Measurements from ENCODE around the gene TMC4.

Gene TMC4

DNA sequence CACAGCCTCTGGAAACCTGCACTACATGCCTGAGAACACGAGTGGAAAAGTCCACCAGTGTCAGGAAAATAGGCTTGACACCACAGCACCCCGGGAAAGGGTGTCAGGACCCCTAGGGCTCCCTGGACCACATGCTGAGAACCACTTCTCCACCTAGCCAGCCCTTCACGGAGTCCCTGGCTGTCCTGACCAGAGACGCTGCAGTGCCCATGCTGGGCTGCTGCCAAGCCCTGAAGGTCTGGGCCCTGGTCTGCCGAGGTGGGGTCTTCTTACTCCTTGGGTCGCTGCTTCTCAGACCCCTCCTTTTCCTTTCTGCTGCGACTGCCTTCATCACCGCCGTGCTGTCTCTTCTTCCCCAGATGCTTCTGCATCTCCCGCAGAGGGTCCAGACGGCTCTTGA, 16.5 kb downstream of the TMC4 start:
- TF ChIP-seq, protein P1, sequence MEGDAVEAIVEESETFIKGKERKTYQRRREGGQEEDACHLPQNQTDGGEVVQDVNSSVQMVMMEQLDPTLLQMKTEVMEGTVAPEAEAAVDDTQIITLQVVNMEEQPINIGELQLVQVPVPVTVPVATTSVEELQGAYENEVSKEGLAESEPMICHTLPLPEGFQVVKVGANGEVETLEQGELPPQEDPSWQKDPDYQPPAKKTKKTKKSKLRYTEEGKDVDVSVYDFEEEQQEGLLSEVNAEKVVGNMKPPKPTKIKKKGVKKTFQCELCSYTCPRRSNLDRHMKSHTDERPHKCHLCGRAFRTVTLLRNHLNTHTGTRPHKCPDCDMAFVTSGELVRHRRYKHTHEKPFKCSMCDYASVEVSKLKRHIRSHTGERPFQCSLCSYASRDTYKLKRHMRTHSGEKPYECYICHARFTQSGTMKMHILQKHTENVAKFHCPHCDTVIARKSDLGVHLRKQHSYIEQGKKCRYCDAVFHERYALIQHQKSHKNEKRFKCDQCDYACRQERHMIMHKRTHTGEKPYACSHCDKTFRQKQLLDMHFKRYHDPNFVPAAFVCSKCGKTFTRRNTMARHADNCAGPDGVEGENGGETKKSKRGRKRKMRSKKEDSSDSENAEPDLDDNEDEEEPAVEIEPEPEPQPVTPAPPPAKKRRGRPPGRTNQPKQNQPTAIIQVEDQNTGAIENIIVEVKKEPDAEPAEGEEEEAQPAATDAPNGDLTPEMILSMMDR (IDR thresholded peaks at IDR 0.05; ENCODE audit: control insufficient read depth, extremely low read depth, insufficient read depth), result no peak
- no peak overlapping the region for H3K4me3 ChIP-seq (ENCODE audit: low read depth, low read length)
- no peak for DNase-seq (ENCODE audit: low read depth)

DNA sequence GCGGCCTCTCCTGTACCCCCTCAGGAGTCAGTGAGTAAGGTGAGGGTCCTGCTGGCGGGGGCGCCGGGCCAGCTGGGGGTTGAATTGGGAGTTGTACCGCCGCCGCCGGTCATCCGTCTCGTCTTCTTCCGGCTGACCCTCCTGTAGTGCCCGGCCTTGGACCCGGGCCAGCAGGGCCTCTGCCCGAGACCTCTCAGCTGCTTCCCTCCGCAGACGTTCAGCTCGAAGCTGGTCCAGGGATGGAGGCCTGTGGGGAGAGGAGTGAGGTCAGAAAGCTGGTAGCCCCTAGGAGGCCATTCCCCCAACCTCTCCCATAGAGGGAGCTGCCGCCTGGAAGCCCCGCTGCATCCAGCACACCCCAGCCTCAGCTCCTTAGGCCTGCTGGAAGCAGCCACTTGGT, 17.3 kb downstream of the TMC4 start:
- no peak overlapping the region for H3K4me3 ChIP-seq (ENCODE audit: low read depth, low read length)
- TF ChIP-seq, protein P1 (IDR thresholded peaks at IDR 0.05; ENCODE audit: control insufficient read depth, extremely low read depth, insufficient read depth), result no peak
- DNase-seq (ENCODE audit: low read depth), result no peak

DNA sequence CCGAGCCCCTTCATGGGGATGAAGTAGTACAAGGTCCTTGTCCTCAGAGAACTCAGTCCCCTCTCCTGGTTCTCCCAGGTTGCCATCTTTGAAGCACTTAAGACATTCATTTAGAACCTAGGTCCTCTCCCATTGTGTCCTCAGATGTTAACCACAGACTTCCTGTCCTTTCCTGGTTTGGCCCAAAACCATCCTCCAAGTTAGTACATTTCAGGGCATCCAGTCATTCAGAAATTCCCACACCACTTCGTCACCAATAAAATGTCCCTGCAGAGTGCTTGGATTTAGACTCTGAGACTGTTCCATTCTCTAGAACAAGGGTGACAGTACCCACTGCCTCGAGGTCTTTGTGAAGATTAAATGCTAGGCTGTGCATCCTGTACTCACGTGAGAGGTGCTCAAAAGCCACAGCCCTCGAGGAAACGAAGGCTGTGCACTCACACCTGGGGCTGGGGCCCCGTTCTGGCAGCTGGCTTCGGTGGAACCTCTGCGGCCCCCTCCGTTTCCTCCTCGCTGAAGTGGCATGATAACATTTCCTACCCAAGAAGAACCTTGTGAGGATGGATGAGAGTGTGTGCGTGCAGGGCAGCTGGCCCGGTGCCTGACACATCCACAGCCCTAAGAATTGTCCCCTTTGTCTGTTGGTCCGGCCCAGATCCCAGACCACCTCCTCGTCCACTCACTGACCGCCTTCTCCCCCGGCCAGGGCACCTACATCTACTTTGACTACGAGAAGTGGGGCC, 18.2 kb downstream of the TMC4 start:
- no peak for DNase-seq (ENCODE audit: low read depth)
- H3K4me3 ChIP-seq (ENCODE audit: low read depth, low read length), result no peak overlapping the region
- TF ChIP-seq, protein P1 (IDR thresholded peaks at IDR 0.05; ENCODE audit: control insufficient read depth, extremely low read depth, insufficient read depth), result no peak

DNA sequence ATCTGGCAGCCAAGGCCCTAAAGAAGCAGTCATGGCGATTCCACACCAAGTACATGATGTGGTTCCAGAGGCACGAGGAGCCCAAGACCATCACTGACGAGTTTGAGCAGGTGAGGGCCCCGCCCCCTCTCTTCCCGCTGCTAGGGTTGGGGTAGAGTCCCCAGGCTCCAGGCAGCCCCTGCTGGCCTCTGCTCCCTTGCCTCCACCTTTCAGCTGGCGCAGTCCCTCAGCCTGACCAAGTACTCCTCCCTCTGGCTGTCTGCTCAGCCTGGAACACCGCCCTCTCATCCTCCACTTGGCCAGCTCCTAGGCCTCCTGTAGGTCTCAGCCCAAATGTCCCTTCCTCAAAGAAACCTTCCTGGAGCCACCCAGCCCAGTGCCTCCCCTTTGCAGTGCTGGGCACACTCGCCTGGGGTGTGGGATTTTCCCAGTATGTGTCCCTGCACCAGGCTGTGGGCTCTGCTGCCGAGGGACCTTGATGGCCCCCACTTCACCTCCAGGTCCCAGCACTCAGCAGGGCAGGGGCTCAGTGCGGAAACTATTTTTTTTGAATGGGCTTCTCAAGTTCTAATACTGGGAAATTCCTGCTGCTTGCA, 19.1 kb downstream of the TMC4 start:
- DNase-seq (ENCODE audit: low read depth), result no peak
- TF ChIP-seq, protein P1 (IDR thresholded peaks at IDR 0.05; ENCODE audit: control insufficient read depth, extremely low read depth, insufficient read depth), result no peak
- no peak overlapping the region for H3K4me3 ChIP-seq (ENCODE audit: low read depth, low read length)

DNA sequence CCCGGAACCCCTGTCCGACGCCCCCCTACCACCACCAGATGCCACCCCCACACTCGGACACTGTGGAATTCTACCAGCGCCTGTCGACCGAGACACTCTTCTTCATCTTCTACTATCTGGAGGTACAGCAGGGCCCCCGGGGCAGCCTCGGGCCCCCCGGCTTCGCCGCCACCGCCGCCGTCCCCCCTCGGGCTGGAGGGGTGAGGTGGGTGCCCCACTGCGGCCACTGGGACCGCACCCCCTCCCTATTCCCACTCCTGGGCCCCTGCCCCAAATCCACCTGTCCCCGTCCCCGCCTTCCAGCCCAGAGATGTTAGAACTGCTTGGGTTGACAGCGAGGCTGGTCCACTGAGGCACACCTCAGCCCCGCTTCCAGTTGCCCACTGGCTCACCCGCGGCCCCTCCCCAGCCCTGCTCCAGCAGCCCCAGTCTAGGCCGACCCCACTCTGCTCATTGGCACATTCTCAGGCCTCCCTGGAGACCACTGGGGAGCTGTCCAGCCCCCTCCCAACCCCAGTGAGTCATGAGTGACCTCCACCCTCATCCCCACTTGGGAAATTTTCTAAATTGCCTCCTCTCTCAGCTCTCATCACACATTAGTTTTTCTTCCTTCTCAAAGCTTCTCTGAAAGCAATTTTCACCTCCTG, 20.0 kb downstream of the TMC4 start:
- no peak overlapping the region for H3K4me3 ChIP-seq (ENCODE audit: low read depth, low read length)
- TF ChIP-seq, protein P1 (IDR thresholded peaks at IDR 0.05; ENCODE audit: control insufficient read depth, extremely low read depth, insufficient read depth), result no peak
- DNase-seq (ENCODE audit: low read depth), result no peak

DNA sequence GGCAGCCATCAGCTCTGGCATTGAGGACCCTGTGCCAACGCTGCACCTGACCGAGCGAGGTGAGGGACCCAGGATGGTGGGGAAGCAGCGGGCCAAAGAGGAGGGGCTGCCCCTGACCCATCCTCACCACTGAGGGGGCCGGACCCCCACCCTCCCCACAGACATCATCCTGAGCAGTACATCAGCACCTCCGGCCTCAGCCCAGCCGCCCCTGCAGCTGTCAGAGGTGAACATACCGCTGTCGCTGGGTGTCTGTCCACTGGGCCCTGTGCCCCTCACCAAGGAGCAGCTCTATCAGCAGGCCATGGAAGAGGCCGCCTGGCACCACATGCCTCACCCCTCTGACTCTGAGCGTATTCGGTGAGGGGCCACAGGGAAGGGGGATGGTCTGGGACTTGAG, 20.7 kb downstream of the TMC4 start:
- no peak overlapping the region for H3K4me3 ChIP-seq (ENCODE audit: low read depth, low read length)
- DNase-seq (ENCODE audit: low read depth), result no peak
- TF ChIP-seq, protein P1 (IDR thresholded peaks at IDR 0.05; ENCODE audit: control insufficient read depth, extremely low read depth, insufficient read depth), result no peak

Data from LNCaP clone FGC (cell line).